ENCODE measurements around the gene MEMO1. TPM values are rescaled to one million over a fixed set of nuclear protein-coding genes. Genes with fewer than 3 reads are reported as not detected.

MEMO1 gene
- total RNA-seq, 1 donor from 2014 or later, result 48.8 TPM

- Mint-ChIP-seq H3K4me3 (ENCODE audit: unreplicated experiment) (no peak overlapping the region), H3K4me1 (ENCODE audit: low read depth, unreplicated experiment) (no peaks in the 10 kb centered on the region), H3K27me3 (ENCODE audit: unreplicated experiment) (no peaks in the 10 kb centered on the region), H3K27ac (ENCODE audit: unreplicated experiment) (no peak overlapping the region), H3K36me3 (ENCODE audit: unreplicated experiment) (no peaks in the 10 kb centered on the region), H3K9me3 (ENCODE audit: unreplicated experiment) (no peaks in the 10 kb centered on the region)
- TF ChIP-seq, protein P1, sequence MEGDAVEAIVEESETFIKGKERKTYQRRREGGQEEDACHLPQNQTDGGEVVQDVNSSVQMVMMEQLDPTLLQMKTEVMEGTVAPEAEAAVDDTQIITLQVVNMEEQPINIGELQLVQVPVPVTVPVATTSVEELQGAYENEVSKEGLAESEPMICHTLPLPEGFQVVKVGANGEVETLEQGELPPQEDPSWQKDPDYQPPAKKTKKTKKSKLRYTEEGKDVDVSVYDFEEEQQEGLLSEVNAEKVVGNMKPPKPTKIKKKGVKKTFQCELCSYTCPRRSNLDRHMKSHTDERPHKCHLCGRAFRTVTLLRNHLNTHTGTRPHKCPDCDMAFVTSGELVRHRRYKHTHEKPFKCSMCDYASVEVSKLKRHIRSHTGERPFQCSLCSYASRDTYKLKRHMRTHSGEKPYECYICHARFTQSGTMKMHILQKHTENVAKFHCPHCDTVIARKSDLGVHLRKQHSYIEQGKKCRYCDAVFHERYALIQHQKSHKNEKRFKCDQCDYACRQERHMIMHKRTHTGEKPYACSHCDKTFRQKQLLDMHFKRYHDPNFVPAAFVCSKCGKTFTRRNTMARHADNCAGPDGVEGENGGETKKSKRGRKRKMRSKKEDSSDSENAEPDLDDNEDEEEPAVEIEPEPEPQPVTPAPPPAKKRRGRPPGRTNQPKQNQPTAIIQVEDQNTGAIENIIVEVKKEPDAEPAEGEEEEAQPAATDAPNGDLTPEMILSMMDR (IDR thresholded peaks at IDR 0.05; ENCODE audit: partially characterized antibody, unreplicated experiment), result no peak
- DNase-seq, result no peak
Observed at GRCh38 chr2:31989946-31990345, 20.9 kb downstream of the MEMO1 start.

DNA sequence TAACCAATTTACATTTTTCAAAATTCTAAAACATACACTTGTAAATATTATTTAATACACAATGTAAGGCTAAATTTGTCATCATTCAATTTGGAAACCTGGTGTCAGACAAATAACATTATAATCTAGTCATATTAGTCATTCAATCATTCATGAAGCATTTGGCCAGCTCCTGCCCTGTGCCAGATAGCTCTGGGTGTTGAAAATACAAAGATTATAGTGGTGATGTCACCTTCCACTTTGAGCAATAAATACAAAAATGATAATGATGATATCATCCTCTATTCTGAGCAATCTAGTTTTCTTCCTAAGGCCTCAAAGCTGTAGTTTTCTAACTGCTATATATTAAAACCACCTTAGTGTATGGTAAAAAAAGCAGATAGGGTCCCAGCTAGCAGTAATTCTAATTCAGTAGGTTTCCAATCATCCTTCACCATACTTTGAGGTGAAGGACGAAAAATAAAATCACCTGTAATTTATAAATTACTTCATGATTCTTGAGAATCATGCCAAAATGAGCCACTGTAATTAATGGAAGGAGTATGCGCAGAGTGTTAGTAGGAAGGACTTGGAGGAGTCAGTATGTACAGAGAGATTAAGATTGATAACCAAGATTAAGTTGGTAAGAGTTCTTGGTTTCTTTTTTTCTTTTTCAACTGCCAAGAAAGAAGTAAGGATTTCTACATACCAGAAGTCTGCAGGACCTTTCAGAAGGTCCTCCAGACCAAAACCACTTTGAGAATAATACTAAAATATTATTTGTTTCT, 23.2 kb downstream of the MEMO1 start:
- no peak for DNase-seq
- Mint-ChIP-seq H3K27ac (ENCODE audit: unreplicated experiment) (no peak overlapping the region), H3K9me3 (ENCODE audit: unreplicated experiment) (no peaks in the 10 kb centered on the region), H3K36me3 (ENCODE audit: unreplicated experiment) (no peaks in the 10 kb centered on the region), H3K4me3 (ENCODE audit: unreplicated experiment) (no peak overlapping the region), H3K4me1 (ENCODE audit: low read depth, unreplicated experiment) (no peaks in the 10 kb centered on the region), H3K27me3 (ENCODE audit: unreplicated experiment) (no peaks in the 10 kb centered on the region)
- TF ChIP-seq, protein P1 (IDR thresholded peaks at IDR 0.05; ENCODE audit: partially characterized antibody, unreplicated experiment), result no peak

DNA sequence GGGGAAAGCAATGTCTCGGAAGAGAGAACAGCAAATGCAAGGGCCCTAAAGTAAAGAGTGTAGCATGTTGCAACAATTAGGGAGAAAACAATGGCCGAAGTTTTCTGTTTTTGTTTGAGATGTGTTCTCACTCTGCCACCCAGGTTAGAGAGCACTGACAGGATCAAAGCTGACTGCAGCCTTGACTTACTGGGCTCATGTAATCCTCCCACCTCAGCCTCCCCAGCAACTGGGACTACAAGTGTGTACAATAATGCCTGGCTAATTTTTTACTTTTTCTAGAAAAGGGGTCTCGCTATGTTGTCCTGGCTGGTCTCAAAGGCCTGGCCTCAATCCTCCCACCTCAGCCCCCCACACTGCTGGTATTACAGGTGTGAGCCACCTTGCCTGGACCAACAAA, 23.9 kb downstream of the MEMO1 start:
- DNase-seq, result no peak
- no peaks in the 10 kb centered on the region for H3K9me3 Mint-ChIP-seq (ENCODE audit: unreplicated experiment)
- no peaks in the 10 kb centered on the region for H3K36me3 Mint-ChIP-seq (ENCODE audit: unreplicated experiment)
- H3K27ac Mint-ChIP-seq (ENCODE audit: unreplicated experiment), result no peak overlapping the region
- H3K4me3 Mint-ChIP-seq (ENCODE audit: unreplicated experiment), result no peak overlapping the region
- H3K27me3 Mint-ChIP-seq (ENCODE audit: unreplicated experiment), result no peaks in the 10 kb centered on the region
- H3K4me1 Mint-ChIP-seq (ENCODE audit: low read depth, unreplicated experiment), result no peaks in the 10 kb centered on the region
- TF ChIP-seq, protein P1 (IDR thresholded peaks at IDR 0.05; ENCODE audit: partially characterized antibody, unreplicated experiment), result no peak

- DNase-seq, result no peak
- no peak overlapping the region for H3K4me3 Mint-ChIP-seq (ENCODE audit: unreplicated experiment)
- no peaks in the 10 kb centered on the region for H3K9me3 Mint-ChIP-seq (ENCODE audit: unreplicated experiment)
- TF ChIP-seq, protein P1 (IDR thresholded peaks at IDR 0.05; ENCODE audit: partially characterized antibody, unreplicated experiment), result no peak
- peaks cover 1% of the 10 kb centered on the region for H3K36me3 Mint-ChIP-seq (ENCODE audit: unreplicated experiment)
- peaks cover 1% of the 10 kb centered on the region for H3K4me1 Mint-ChIP-seq (ENCODE audit: low read depth, unreplicated experiment)
- H3K27ac Mint-ChIP-seq (ENCODE audit: unreplicated experiment), result no peak overlapping the region
- H3K27me3 Mint-ChIP-seq (ENCODE audit: unreplicated experiment), result no peaks in the 10 kb centered on the region
Observed at GRCh38 chr2:31983762-31984467, 26.9 kb downstream of the MEMO1 start.
